ENCODE data around the gene HKDC1. TPM values are rescaled to one million over a fixed set of nuclear protein-coding genes. Genes with fewer than 3 reads are reported as not detected.
A peak's percentile ranks its signal among the peaks of the same experiment; 100 is the strongest.

Gene HKDC1
- total RNA-seq, 1 donor from 2014 or later, result not detected

DNA sequence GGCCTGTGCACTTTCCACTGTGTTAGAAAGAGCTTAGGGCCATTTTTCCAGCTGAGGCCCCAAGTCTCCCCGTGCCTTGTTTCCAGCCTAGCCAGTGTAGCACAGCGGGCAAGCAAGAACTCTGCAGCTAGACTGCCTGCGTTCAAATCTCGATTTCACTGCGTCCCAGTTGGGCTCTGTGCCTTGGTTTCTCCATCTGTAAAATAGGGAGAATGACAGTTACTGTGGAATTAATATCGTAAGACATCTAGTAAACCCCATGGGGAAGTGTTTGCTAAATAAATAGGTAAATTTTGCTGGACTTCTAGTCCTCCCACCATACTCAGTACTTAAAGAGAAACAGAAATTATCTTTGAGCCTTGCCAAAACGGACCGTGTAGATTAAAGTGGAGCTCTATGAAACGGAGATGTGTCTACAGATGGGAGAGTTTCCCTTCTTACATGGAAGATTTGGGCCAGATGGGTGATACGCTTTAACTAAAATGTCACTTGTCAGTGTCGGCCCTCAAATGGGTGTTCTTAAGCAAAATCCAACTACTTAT, 3.5 kb upstream of the HKDC1 start:
- H3K4me1 ChIP-seq, result no peaks in the 10 kb centered on the region
- TF ChIP-seq, protein P1, sequence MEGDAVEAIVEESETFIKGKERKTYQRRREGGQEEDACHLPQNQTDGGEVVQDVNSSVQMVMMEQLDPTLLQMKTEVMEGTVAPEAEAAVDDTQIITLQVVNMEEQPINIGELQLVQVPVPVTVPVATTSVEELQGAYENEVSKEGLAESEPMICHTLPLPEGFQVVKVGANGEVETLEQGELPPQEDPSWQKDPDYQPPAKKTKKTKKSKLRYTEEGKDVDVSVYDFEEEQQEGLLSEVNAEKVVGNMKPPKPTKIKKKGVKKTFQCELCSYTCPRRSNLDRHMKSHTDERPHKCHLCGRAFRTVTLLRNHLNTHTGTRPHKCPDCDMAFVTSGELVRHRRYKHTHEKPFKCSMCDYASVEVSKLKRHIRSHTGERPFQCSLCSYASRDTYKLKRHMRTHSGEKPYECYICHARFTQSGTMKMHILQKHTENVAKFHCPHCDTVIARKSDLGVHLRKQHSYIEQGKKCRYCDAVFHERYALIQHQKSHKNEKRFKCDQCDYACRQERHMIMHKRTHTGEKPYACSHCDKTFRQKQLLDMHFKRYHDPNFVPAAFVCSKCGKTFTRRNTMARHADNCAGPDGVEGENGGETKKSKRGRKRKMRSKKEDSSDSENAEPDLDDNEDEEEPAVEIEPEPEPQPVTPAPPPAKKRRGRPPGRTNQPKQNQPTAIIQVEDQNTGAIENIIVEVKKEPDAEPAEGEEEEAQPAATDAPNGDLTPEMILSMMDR (IDR thresholded peaks at IDR 0.05; ENCODE audit: borderline replicate concordance), result no peak
- intact Hi-C loops (cut with micrococcal nuclease), result no loop called here
- H3K4me3 ChIP-seq, result no peak overlapping the region
- no peak overlapping the region for H3K27ac ChIP-seq (replicated peaks)
- no peaks in the 10 kb centered on the region for H3K36me3 ChIP-seq
- peaks cover 6% of the 10 kb centered on the region for H3K9me3 ChIP-seq (replicated peaks)
- no peak for DNase-seq
- peaks cover 27% of the 10 kb centered on the region for H3K27me3 ChIP-seq (ENCODE audit: low read depth)

DNA sequence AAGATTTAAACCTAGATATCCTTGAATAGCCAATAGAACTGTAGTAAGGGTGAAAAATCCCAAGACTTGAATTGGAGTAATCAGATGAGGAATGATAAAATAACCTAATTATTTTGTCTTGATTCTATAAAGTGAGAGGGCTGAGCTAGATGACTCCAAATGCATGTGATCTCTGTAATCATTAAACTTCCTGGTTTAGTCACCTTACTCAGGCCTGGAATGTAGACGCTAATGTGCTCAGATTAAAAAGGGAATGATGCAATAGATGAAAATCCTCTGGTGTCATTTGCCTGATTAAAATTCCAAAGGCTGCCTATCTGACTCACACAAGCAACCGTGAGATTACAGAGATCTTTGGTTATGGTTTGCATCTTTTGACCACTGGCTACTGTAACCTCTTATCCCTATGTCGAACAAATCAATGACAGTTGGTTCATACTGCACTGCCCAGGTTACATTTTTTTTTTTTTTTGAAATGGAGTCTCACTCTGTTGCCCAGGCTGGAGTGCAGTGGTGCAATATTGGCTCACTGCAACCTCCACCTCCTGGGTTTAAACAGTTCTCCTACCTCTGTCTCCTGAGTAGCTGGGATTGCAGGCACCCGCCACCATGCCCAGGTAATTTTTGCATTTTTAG, 2.9 kb upstream of the HKDC1 start:
- no peak overlapping the region for H3K4me3 ChIP-seq
- no peak for DNase-seq
- no peaks in the 10 kb centered on the region for H3K36me3 ChIP-seq
- intact Hi-C loops (cut with micrococcal nuclease), result no loop called here
- H3K9me3 ChIP-seq (replicated peaks), result peaks cover 6% of the 10 kb centered on the region
- no peaks in the 10 kb centered on the region for H3K4me1 ChIP-seq
- H3K27me3 ChIP-seq (ENCODE audit: low read depth), result peaks cover 27% of the 10 kb centered on the region
- H3K27ac ChIP-seq (replicated peaks), result no peak overlapping the region
- TF ChIP-seq, protein P1 (IDR thresholded peaks at IDR 0.05; ENCODE audit: borderline replicate concordance), result no peak

DNA sequence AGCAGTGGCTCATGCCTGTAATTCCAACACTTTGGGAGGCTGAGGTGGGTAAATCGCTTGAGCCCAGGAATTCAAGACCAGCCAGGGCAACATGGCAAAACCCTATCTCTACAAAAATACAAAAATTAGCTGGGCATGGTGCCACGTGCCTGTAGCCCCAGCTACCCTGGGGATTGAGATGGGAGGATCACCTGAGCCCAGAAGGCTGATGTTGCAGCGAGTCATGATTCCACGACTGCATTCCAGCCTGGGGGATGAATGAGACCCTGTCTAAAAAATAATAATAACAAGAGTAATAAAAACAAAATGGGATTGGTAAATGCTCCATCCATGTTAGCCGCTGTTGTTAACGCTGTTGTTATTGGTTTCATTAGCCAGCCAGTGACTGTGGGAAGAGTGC, 1.3 kb upstream of the HKDC1 start:
- no peak overlapping the region for H3K27ac ChIP-seq (replicated peaks)
- DNase-seq, result no peak
- H3K9me3 ChIP-seq (replicated peaks), result peaks cover 6% of the 10 kb centered on the region
- no peaks in the 10 kb centered on the region for H3K4me1 ChIP-seq
- TF ChIP-seq, protein P1 (IDR thresholded peaks at IDR 0.05; ENCODE audit: borderline replicate concordance), result no peak
- intact Hi-C loops (cut with micrococcal nuclease), result no loop called here
- no peak overlapping the region for H3K4me3 ChIP-seq
- peaks cover 27% of the 10 kb centered on the region for H3K27me3 ChIP-seq (ENCODE audit: low read depth)
- H3K36me3 ChIP-seq, result no peaks in the 10 kb centered on the region

DNA sequence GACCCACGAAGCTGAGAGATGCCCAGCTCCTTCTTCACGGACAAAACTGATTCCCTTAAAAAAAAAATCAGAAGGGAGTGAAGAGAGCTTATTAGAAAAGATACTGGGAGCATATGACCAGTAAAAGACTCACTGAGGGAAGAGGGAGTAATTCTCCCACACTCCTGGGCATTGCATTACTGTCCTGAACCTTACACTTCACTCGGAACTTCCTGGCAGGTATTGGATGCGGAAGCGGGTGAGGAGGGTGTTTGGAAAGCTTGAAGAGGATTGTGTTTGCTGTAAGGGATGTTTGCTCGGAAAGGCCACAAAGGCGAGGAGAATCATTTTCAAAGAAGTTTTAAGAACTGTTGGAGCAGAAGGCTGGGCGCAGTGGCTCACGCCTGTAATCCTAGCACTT, 375 bp downstream of the HKDC1 start:
- Histone ChIP-seq H3K27me3 (ENCODE audit: low read depth) (peaks cover 27% of the 10 kb centered on the region), H3K4me1 (no peaks in the 10 kb centered on the region), H3K36me3 (no peaks in the 10 kb centered on the region), H3K4me3 (no peak overlapping the region), H3K9me3 (replicated peaks) (no peaks in the 10 kb centered on the region), H3K27ac (replicated peaks) (no peak overlapping the region)
- TF ChIP-seq, protein P1 (IDR thresholded peaks at IDR 0.05; ENCODE audit: borderline replicate concordance), result no peak
- no peak for DNase-seq
- intact Hi-C loops (cut with micrococcal nuclease), result no loop called here

DNA sequence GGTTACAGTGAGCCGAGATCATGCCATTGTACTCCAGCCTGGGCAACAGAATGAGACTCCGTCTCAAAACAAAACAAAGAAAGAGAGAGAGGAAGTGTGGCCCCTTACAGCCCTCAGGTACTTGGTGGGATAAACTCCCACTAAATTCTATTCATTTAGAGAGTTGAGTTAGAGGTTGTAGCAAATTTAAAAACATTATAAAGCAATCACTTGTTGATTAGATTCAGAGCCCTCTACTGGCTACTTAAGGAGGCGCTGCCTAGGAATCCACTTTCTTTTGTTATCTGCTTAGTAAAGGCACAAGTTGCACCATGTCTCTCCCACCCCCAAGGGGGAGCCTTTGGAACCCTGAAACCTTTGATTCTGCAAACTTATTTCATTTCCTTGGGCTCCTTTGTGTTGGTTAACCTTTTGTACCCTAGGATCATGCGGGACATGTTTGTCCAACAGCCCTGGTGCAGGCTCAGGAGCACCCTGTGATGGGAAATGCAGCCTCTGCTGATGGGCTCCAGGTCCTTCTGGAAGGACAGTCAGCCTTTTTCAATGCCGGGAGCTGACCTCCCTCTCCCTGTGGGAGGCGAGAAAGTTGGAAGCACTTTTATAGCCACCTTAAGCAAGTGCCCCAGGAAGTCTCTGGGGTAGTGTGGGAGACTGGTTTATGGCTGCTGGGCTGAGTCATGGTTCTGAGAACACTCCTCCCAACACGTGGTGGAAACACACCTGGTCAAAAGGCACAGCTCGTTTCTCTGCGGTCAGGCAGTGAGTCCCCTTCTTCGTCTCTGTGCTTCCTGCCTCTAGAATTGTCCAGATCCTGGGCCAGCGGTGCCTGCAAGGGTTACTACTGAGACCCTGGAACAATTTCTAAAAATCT, 2.3 kb downstream of the HKDC1 start:
- Histone ChIP-seq H3K27me3 (ENCODE audit: low read depth) (peaks cover 27% of the 10 kb centered on the region), H3K9me3 (replicated peaks) (no peaks in the 10 kb centered on the region), H3K4me1 (no peaks in the 10 kb centered on the region), H3K36me3 (no peaks in the 10 kb centered on the region), H3K27ac (replicated peaks) (no peak overlapping the region), H3K4me3 (no peak overlapping the region)
- TF ChIP-seq, protein P1 (IDR thresholded peaks at IDR 0.05; ENCODE audit: borderline replicate concordance), result peak; percentile 74
- no peak for DNase-seq
- intact Hi-C loops (cut with micrococcal nuclease), result no loop called here

Measured in left ventricle myocardium inferior (tissue), 1 donor.